IPS-15b (cell line): Measurements from ENCODE around the gene RIN1.
"Not testable (repeated sequence)": the region's sequence is repeated elsewhere in the genome, so short reads cannot be mapped to it uniquely, and the experiment has no call there.

Source experiments
- H3K27me3 ChIP-seq: one replicate; pipeline ENCODE4 v1.6.1; 2013; ENCODE audit warnings: low read length; ENCODE audit not compliant: control insufficient read depth, insufficient read depth
- H3K36me3 ChIP-seq: one replicate; pipeline ENCODE4 v1.6.1; 2013; ENCODE audit warnings: low read length; ENCODE audit not compliant: control insufficient read depth, insufficient read depth
- H3K4me1 ChIP-seq: one replicate; pipeline ENCODE4 v1.6.1; 2013; ENCODE audit warnings: mild to moderate bottlenecking, low read length; ENCODE audit not compliant: control insufficient read depth, insufficient read depth
- H3K4me3 ChIP-seq: one replicate; pipeline ENCODE4 v1.5.1; 2013; ENCODE audit warnings: low read depth, low read length
- H3K9ac ChIP-seq: one replicate; pipeline ENCODE4 v1.6.1; 2013; ENCODE audit warnings: low read depth, mild to moderate bottlenecking, low read length
- H3K9me3 ChIP-seq: one replicate; pipeline ENCODE4 v1.6.1; 2013; ENCODE audit warnings: mild to moderate bottlenecking, low read length; ENCODE audit not compliant: control insufficient read depth, insufficient read depth

Gene RIN1

GRCh38 chr11:66366844-66367477 is 30.7 kb upstream of the RIN1 start:
- Histone ChIP-seq H3K9me3 (no peaks in the 10 kb centered on the region), H3K27me3 (no peaks in the 10 kb centered on the region), H3K9ac (no peak overlapping the region), H3K4me1 (peaks cover 6% of the 10 kb centered on the region), H3K4me3 (no peak overlapping the region), H3K36me3 (peaks cover 54% of the 10 kb centered on the region)

- Histone ChIP-seq H3K27me3 (no peaks in the 10 kb centered on the region), H3K36me3 (peaks cover 54% of the 10 kb centered on the region), H3K4me3 (no peak overlapping the region), H3K9me3 (no peaks in the 10 kb centered on the region), H3K9ac (no peak overlapping the region), H3K4me1 (peaks cover 6% of the 10 kb centered on the region)
These were observed 29.7 kb upstream of the RIN1 start for GRCh38 chr11:66365711-66366619.

GRCh38 chr11:66365166-66365565 is 28.9 kb upstream of the RIN1 start:
- Histone ChIP-seq H3K4me1 (peaks cover 6% of the 10 kb centered on the region), H3K4me3 (no peak overlapping the region), H3K27me3 (no peaks in the 10 kb centered on the region), H3K9ac (no peak overlapping the region), H3K9me3 (no peaks in the 10 kb centered on the region), H3K36me3 (peaks cover 54% of the 10 kb centered on the region)

- Histone ChIP-seq H3K4me1 (no peaks in the 10 kb centered on the region), H3K9ac (no peak overlapping the region), H3K36me3 (peaks cover 49% of the 10 kb centered on the region), H3K4me3 (no peak overlapping the region), H3K9me3 (no peaks in the 10 kb centered on the region), H3K27me3 (no peaks in the 10 kb centered on the region)
These were observed 27.7 kb upstream of the RIN1 start for GRCh38 chr11:66363805-66364535.

GRCh38 chr11:66363187-66363601 is 27.0 kb upstream of the RIN1 start:
- Histone ChIP-seq H3K9me3 (no peaks in the 10 kb centered on the region), H3K4me3 (no peak overlapping the region), H3K9ac (no peak overlapping the region), H3K36me3 (peaks cover 42% of the 10 kb centered on the region), H3K4me1 (no peaks in the 10 kb centered on the region), H3K27me3 (no peaks in the 10 kb centered on the region)

GRCh38 chr11:66362481-66363147 is 26.4 kb upstream of the RIN1 start:
- H3K27me3 ChIP-seq = no peaks in the 10 kb centered on the region
- H3K4me3 ChIP-seq = no peak overlapping the region
- H3K36me3 ChIP-seq = peaks cover 36% of the 10 kb centered on the region
- no peak overlapping the region for H3K9ac ChIP-seq
- H3K9me3 ChIP-seq = no peaks in the 10 kb centered on the region
- H3K4me1 ChIP-seq = no peaks in the 10 kb centered on the region

GRCh38 chr11:66361502-66361941 is 25.3 kb upstream of the RIN1 start:
- Histone ChIP-seq H3K9me3 (no peaks in the 10 kb centered on the region), H3K4me3 (no peak overlapping the region), H3K36me3 (peaks cover 25% of the 10 kb centered on the region), H3K4me1 (no peaks in the 10 kb centered on the region), H3K27me3 (no peaks in the 10 kb centered on the region), H3K9ac (no peak overlapping the region)

- no peaks in the 10 kb centered on the region for H3K27me3 ChIP-seq
- H3K4me1 ChIP-seq = no peaks in the 10 kb centered on the region
- H3K4me3 ChIP-seq = no peak overlapping the region
- no peak overlapping the region for H3K9ac ChIP-seq
- H3K36me3 ChIP-seq = peaks cover 16% of the 10 kb centered on the region
- H3K9me3 ChIP-seq = no peaks in the 10 kb centered on the region
These were observed 24.3 kb upstream of the RIN1 start for GRCh38 chr11:66360406-66361073.

GRCh38 chr11:66359662-66360087 is 23.4 kb upstream of the RIN1 start:
- Histone ChIP-seq H3K9ac (no peak overlapping the region), H3K4me1 (no peaks in the 10 kb centered on the region), H3K27me3 (no peaks in the 10 kb centered on the region), H3K9me3 (no peaks in the 10 kb centered on the region), H3K36me3 (peaks cover 13% of the 10 kb centered on the region), H3K4me3 (no peak overlapping the region)

- not testable (repeated sequence) for H3K9me3 ChIP-seq, H3K4me1 ChIP-seq, H3K4me3 ChIP-seq, H3K36me3 ChIP-seq, H3K27me3 ChIP-seq, H3K9ac ChIP-seq
These were observed 14.5 kb upstream of the RIN1 start for GRCh38 chr11:66350560-66351235.

GRCh38 chr11:66349084-66349386 is 12.8 kb upstream of the RIN1 start:
- Histone ChIP-seq H3K9me3 (no peaks in the 10 kb centered on the region), H3K36me3 (no peaks in the 10 kb centered on the region), H3K27me3 (peaks cover 8% of the 10 kb centered on the region), H3K4me1 (no peaks in the 10 kb centered on the region), H3K4me3 (no peak overlapping the region), H3K9ac (no peak overlapping the region)
